Parathyroid adenoma (tissue), 2 donors: ENCODE results near the gene PRKCA.

Source experiments
- H2AFZ ChIP-seq: fragments of 300-600 bp; sonication (generic); one replicate; pipeline ENCODE4 v1.7.0; 2017; ENCODE audit warnings: antibody characterized with exemption, mild to moderate bottlenecking
- H3K27ac ChIP-seq: fragments of 300-600 bp; sonication (generic); one replicate; pipeline ENCODE4 v1.7.0; 2017
- H3K27me3 ChIP-seq: fragments of 300-600 bp; sonication (generic); one replicate; pipeline ENCODE4 v1.7.0; 2017; ENCODE audit warnings: low read length; ENCODE audit not compliant: control insufficient read depth, insufficient read depth
- H3K36me3 ChIP-seq: fragments of 300-600 bp; sonication (generic); one replicate; pipeline ENCODE4 v1.7.0; 2017; ENCODE audit warnings: low read length; ENCODE audit not compliant: control insufficient read depth, insufficient read depth
- H3K4me1 ChIP-seq: fragments of 300-600 bp; sonication (generic); one replicate; pipeline ENCODE4 v1.7.0; 2017; ENCODE audit warnings: control low read depth
- H3K4me2 ChIP-seq: fragments of 300-600 bp; sonication (generic); one replicate; pipeline ENCODE4 v1.7.0; 2017; ENCODE audit warnings: low read length
- H3K4me3 ChIP-seq: fragments of 300-600 bp; sonication (generic); one replicate; pipeline ENCODE4 v1.7.0; 2017; ENCODE audit warnings: low read depth, low read length
- H3K79me2 ChIP-seq: fragments of 300-600 bp; sonication (generic); one replicate; pipeline ENCODE4 v1.7.0; 2017; ENCODE audit warnings: control low read depth
- H3K9ac ChIP-seq: fragments of 300-600 bp; sonication (generic); one replicate; pipeline ENCODE4 v1.7.0; 2017; ENCODE audit warnings: mild to moderate bottlenecking
- H3K9me3 ChIP-seq: fragments of 300-600 bp; sonication (generic); one replicate; pipeline ENCODE4 v1.7.0; 2017; ENCODE audit warnings: low read length; ENCODE audit not compliant: control insufficient read depth
- CTCF ChIP-seq: fragments of 300-600 bp; sonication (generic); IDR thresholded peaks from one replicate; pipeline ENCODE4 v1.7.0; 2017; ENCODE audit warnings: antibody characterized with exemption, mild to moderate bottlenecking
- donor health status: primary hyperparathyroidism.

PRKCA gene

GRCh38 chr17:66687570-66688284 is 385.3 kb downstream of the PRKCA start:
- TF ChIP-seq CTCF, result no peak
- Histone ChIP-seq H3K4me1 (no peaks in the 10 kb centered on the region), H3K27ac (no peak overlapping the region)

GRCh38 chr17:66689221-66689620 is 386.8 kb downstream of the PRKCA start:
- no peaks in the 10 kb centered on the region for H3K79me2 ChIP-seq
- no peaks in the 10 kb centered on the region for H3K27me3 ChIP-seq
- H3K4me2 ChIP-seq, result no peak overlapping the region
- H3K36me3 ChIP-seq, result no peaks in the 10 kb centered on the region
- no peak overlapping the region for H3K4me3 ChIP-seq
- H3K9ac ChIP-seq, result no peak overlapping the region
- TF ChIP-seq CTCF, result no peak
- no peak overlapping the region for H3K27ac ChIP-seq
- no peak overlapping the region for H2AFZ ChIP-seq
- no peaks in the 10 kb centered on the region for H3K4me1 ChIP-seq
- H3K9me3 ChIP-seq, result no peaks in the 10 kb centered on the region

More at GRCh38 chr17:66687570-66688284, 385.3 kb downstream of the PRKCA start:
- no peak overlapping the region for H3K4me3 ChIP-seq
- H3K36me3 ChIP-seq, result no peaks in the 10 kb centered on the region
- no peak overlapping the region for H3K9ac ChIP-seq
- H3K4me2 ChIP-seq, result no peak overlapping the region
- no peaks in the 10 kb centered on the region for H3K9me3 ChIP-seq
- H2AFZ ChIP-seq, result no peak overlapping the region
- H3K27me3 ChIP-seq, result no peaks in the 10 kb centered on the region
- H3K79me2 ChIP-seq, result no peaks in the 10 kb centered on the region

GRCh38 chr17:66690166-66690565 is 387.8 kb downstream of the PRKCA start:
- Histone ChIP-seq H3K4me2 (no peak overlapping the region), H3K27ac (no peak overlapping the region)
- TF ChIP-seq CTCF, result no peak

GRCh38 chr17:66691644-66692420 is 389.4 kb downstream of the PRKCA start:
- Histone ChIP-seq H3K4me3 (no peak overlapping the region), H3K9me3 (no peaks in the 10 kb centered on the region), H3K79me2 (no peaks in the 10 kb centered on the region), H3K9ac (no peak overlapping the region), H3K27me3 (no peaks in the 10 kb centered on the region), H3K4me1 (no peaks in the 10 kb centered on the region), H3K27ac (no peak overlapping the region), H3K36me3 (no peaks in the 10 kb centered on the region), H2AFZ (no peak overlapping the region), H3K4me2 (no peak overlapping the region)
- no peak for TF ChIP-seq CTCF

More at GRCh38 chr17:66690166-66690565, 387.8 kb downstream of the PRKCA start:
- H3K9ac ChIP-seq, result no peak overlapping the region
- H3K4me1 ChIP-seq, result no peaks in the 10 kb centered on the region
- no peaks in the 10 kb centered on the region for H3K27me3 ChIP-seq
- H3K4me3 ChIP-seq, result no peak overlapping the region
- no peak overlapping the region for H2AFZ ChIP-seq
- H3K79me2 ChIP-seq, result no peaks in the 10 kb centered on the region
- H3K9me3 ChIP-seq, result no peaks in the 10 kb centered on the region
- H3K36me3 ChIP-seq, result no peaks in the 10 kb centered on the region

- Histone ChIP-seq H3K79me2 (no peaks in the 10 kb centered on the region), H3K4me3 (no peak overlapping the region), H3K4me2 (no peak overlapping the region), H3K36me3 (no peaks in the 10 kb centered on the region), H3K9ac (no peak overlapping the region), H3K27ac (no peak overlapping the region), H3K9me3 (no peaks in the 10 kb centered on the region), H3K4me1 (no peaks in the 10 kb centered on the region), H2AFZ (no peak overlapping the region), H3K27me3 (no peaks in the 10 kb centered on the region)
- TF ChIP-seq CTCF, result no peak
These were observed 389.9 kb downstream of the PRKCA start for GRCh38 chr17:66692421-66692690.
